Endothelial cell of umbilical vein (primary cell): ENCODE measurements around the gene MR1. TPM values are rescaled to one million over a fixed set of nuclear protein-coding genes. Genes with fewer than 3 reads are reported as not detected.

Source experiments
- BruUV-seq: library from RNA; stranded (reverse); fragments of 400-500 nt; replicated peaks from 2 replicates; lab custom pipeline; 2021; lab: Mats Ljungman, UMichigan
- CTCF ChIA-PET: fragments of 300-600, 350-600 bp; sonication (Branson Sonifier 250); formaldehyde crosslinking; loops from one replicate; lab custom pipeline; 2021; ENCODE audit warnings: antibody characterized with exemption, inconsistent platforms; lab: Charles Lee
- POLR2A ChIA-PET: fragments of 300-600, 350-600 bp; sonication (Branson Sonifier 250); formaldehyde crosslinking; loops from one replicate; lab custom pipeline; 2021; ENCODE audit warnings: antibody characterized with exemption, inconsistent platforms; lab: Charles Lee
- DNase-seq: peaks from one replicate; pipeline ENCODE4 v3.0.0-alpha.2; 2011; ENCODE audit warnings: low read depth, low spot score
- FAIRE-seq: peaks from 2 replicates; lab custom pipeline; 2011; peaks lifted over from hg19 to GRCh38; lab: Jason Lieb, UNC
- H2AFZ ChIP-seq: 2 replicates; pipeline ENCODE4 v1.6.0; 2012; ENCODE audit warnings: low read depth, low read length, control low read depth, inconsistent platforms
- H3K27ac ChIP-seq: 2 replicates; pipeline ENCODE4 v1.5.1; 2011; ENCODE audit warnings: low read depth, mild to moderate bottlenecking, control low read depth, low read length, moderate library complexity; ENCODE audit not compliant: insufficient read depth
- H3K27me3 ChIP-seq, 2 experiments: 2 replicates each; pipeline versions ENCODE4 v1.6.0 to v1.6.1; 2011; ENCODE audit warnings: low read length in 2 of 2, mixed read lengths in 1 of 2; ENCODE audit not compliant: control insufficient read depth in 2 of 2, insufficient read depth in 2 of 2
- H3K36me3 ChIP-seq, 2 experiments: 2 replicates in 1 of 2; 3 replicates in 1 of 2; pipeline ENCODE4 v1.5.1; 2011; ENCODE audit warnings: low read length in 2 of 2, mild to moderate bottlenecking in 1 of 2, moderate library complexity in 1 of 2; ENCODE audit not compliant: control insufficient read depth in 2 of 2, insufficient read depth in 2 of 2; ENCODE audit errors: extremely low read depth in 1 of 2
- H3K4me1 ChIP-seq: 3 replicates; pipeline ENCODE4 v1.5.1; 2011; ENCODE audit warnings: mild to moderate bottlenecking, low read length; ENCODE audit not compliant: control insufficient read depth, insufficient read depth; ENCODE audit errors: extremely low read depth
- H3K4me2 ChIP-seq: 2 replicates; pipeline ENCODE4 v1.6.1; 2011; ENCODE audit warnings: low read length, control low read depth, mixed read lengths; ENCODE audit not compliant: insufficient read depth
- H3K4me3 ChIP-seq, 3 experiments: fragments of 200-600 bp in 1 of 3; sonication (generic), shearing (Covaris generic) in 1 of 3; replicated peaks in 1 of 3; 2 replicates each; pipeline ENCODE4 v1.5.1; 2011 to 2016; ENCODE audit warnings: control low read depth in 3 of 3, low read length in 3 of 3, mild to moderate bottlenecking in 2 of 3, inconsistent platforms in 1 of 3, low read depth in 1 of 3, moderate library complexity in 1 of 3; ENCODE audit not compliant: insufficient read depth in 1 of 3
- H3K79me2 ChIP-seq: 2 replicates; pipeline ENCODE4 v1.6.0; 2012; ENCODE audit warnings: low read length, inconsistent platforms; ENCODE audit not compliant: control insufficient read depth, insufficient read depth
- H3K9ac ChIP-seq: replicated peaks from 2 replicates; pipeline ENCODE3; 2011; ENCODE audit warnings: low read length, control low read depth; ENCODE audit not compliant: insufficient read depth; ENCODE audit errors: extremely low read depth
- H3K9me1 ChIP-seq: replicated peaks from 3 replicates; pipeline ENCODE4 v1.6.0; 2011; ENCODE audit warnings: mild to moderate bottlenecking, low read length; ENCODE audit not compliant: control insufficient read depth, insufficient read depth; ENCODE audit errors: extremely low read depth
- H3K9me3 ChIP-seq: replicated peaks from 2 replicates; pipeline ENCODE4 v1.5.1; 2012; ENCODE audit warnings: low read length, inconsistent platforms; ENCODE audit not compliant: control insufficient read depth, insufficient read depth
- H4K20me1 ChIP-seq: replicated peaks from 2 replicates; pipeline ENCODE3; 2011; ENCODE audit warnings: mild to moderate bottlenecking, low read length; ENCODE audit not compliant: control insufficient read depth, insufficient read depth; ENCODE audit errors: extremely low read depth
- FOS ChIP-seq: IDR thresholded peaks from 2 replicates; pipeline ENCODE4 v1.6.1; 2011; ENCODE audit warnings: mild to moderate bottlenecking, low read length, moderate library complexity, borderline replicate concordance; ENCODE audit not compliant: insufficient read depth
- GATA2 ChIP-seq: IDR thresholded peaks from 2 replicates; pipeline ENCODE4 v1.7.0; 2011; ENCODE audit warnings: low read depth, mild to moderate bottlenecking, moderate library complexity, mixed read lengths, low read length; ENCODE audit not compliant: insufficient read length, insufficient read depth
- JUN ChIP-seq: IDR thresholded peaks from 2 replicates; pipeline ENCODE4 v1.6.1; 2011; ENCODE audit warnings: borderline replicate concordance, low read depth; ENCODE audit not compliant: insufficient read length, insufficient read depth
- MAX ChIP-seq: IDR thresholded peaks from 2 replicates; pipeline ENCODE4 v1.6.1; 2011; ENCODE audit not compliant: insufficient read depth, insufficient read length
- MYC ChIP-seq: IDR thresholded peaks from one replicate; pipeline ENCODE4 v1.6.1; 2011; ENCODE audit warnings: mild to moderate bottlenecking, low read depth, low read length
- POLR2A ChIP-seq: IDR thresholded peaks from 2 replicates; pipeline ENCODE4 v1.6.1; 2012; ENCODE audit warnings: low read depth, mild to moderate bottlenecking, control low read depth, low read length
- dilution Hi-C: fragments of 300-500 bp; cut with MboI; formaldehyde crosslinking; loops from one replicate; pipeline ENCODE4 v1.15.0; 2019; ENCODE audit warnings: low sequenced_read_pairs; ENCODE audit not compliant: extremely low pct_ligation_motif_present
- intact Hi-C: fragments of 100-400 bp; cut with micrococcal nuclease; formaldehyde crosslinking; loops from one replicate; pipeline ENCODE4 v1.10.0; 2022
- polyA plus RNA-seq, 4 experiments: library from polyadenylated mRNA; depleted of rRNA in 3 of 4; stranded (reverse) in 3 of 4; unstranded in 1 of 4; fragments of >200 nt; gene quantifications; 2 replicates each; pipeline versions ENCODE4 v1.2.1 to v1.2.3, GENCODE V29; 2011 to 2012; ENCODE audit warnings: missing spikeins in 1 of 4
- total RNA-seq: library from RNA; stranded (reverse); gene quantifications from 2 replicates; pipeline ENCODE4 v1.2.3, GENCODE V29; 2021
- TF ChIP-seq, protein P1 (sequence below), 2 donors: IDR thresholded peaks; 1 replicate in 1 of 2; 2 replicates in 1 of 2; pipeline ENCODE4 v1.5.1; 2011; ENCODE audit warnings: low read length in 2 of 2, mild to moderate bottlenecking in 2 of 2, moderate library complexity in 2 of 2, control low read depth in 1 of 2, inconsistent platforms in 1 of 2, low read depth in 1 of 2; ENCODE audit not compliant: insufficient read depth in 1 of 2; ENCODE audit errors: extremely low read depth in 1 of 2

Gene MR1
- total and polyA plus RNA-seq, 2 donors (not counting 3 experiments of a cell fraction or from before 2014, with no cell fraction given): 1.3 to 2.5 TPM

DNA sequence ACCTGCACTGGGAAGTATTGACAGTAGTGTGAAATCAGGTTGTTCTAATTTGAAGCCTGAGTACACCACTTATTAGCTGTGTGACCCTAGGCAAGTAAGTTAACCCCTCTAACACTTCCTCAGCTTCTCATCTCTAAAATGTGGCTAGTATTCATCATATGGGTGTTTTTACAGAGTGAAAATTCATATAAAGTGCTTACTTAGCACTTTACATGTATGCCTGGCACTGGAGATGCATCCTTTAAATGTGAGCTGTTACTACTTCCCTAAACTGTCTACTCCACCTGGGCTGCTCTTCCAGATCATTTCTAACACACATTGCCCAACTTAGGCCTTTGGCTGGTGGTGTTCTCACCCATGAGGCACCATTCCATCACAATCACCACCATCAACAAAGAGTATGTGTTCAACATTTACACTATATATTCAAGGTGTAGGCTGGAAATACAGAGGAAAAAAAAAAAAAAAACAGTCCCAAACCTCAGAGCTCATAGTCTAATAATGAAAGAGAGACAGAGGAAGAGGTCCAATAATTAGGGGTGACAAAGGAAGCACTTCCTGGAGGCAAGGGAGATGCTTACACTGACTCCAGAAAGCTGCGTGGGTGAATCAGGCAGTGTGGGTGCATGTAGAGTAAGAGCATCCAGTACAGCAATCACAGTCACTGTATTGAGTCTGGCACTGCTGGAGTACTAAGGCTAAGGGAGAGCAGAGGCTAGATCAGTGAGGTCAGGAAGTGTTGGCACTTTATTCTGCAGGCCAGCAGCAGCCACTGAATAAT lies 14.7 kb upstream of the MR1 start:
- no peak for FAIRE-seq
- peaks cover 0 to 2% of the 10 kb centered on the region in 2 experiments for H3K27me3 ChIP-seq
- no peak overlapping the region for H3K9ac ChIP-seq
- CTCF ChIA-PET: interaction anchor here (2.2 kb wide), 1 partner anchor 137 kb away, joined by 8 read pairs; no protein-coding TSS in a partner anchor
- peaks cover 71% of the 10 kb centered on the region for H3K79me2 ChIP-seq
- POLR2A ChIA-PET: interaction anchor here (0.8 kb wide), 1 partner anchor 43 kb away, joined by 3 read pairs; no protein-coding TSS in a partner anchor
- no TSS peak for BruUV-seq
- H3K9me1 ChIP-seq: no peaks in the 10 kb centered on the region
- peaks cover 13% of the 10 kb centered on the region for H3K4me1 ChIP-seq
- DNase-seq: no peak
- no peaks in the 10 kb centered on the region for H3K36me3 ChIP-seq
- no peak overlapping the region for H3K4me2 ChIP-seq
- intact Hi-C loops (no loop called here), dilution Hi-C loops (no loop called here)
- H3K9me3 ChIP-seq: no peaks in the 10 kb centered on the region
- no peak for TF ChIP-seq FOS
- no peak for TF ChIP-seq MYC
- no peak for TF ChIP-seq MAX
- no peak for TF ChIP-seq POLR2A
- TF ChIP-seq, protein P1, sequence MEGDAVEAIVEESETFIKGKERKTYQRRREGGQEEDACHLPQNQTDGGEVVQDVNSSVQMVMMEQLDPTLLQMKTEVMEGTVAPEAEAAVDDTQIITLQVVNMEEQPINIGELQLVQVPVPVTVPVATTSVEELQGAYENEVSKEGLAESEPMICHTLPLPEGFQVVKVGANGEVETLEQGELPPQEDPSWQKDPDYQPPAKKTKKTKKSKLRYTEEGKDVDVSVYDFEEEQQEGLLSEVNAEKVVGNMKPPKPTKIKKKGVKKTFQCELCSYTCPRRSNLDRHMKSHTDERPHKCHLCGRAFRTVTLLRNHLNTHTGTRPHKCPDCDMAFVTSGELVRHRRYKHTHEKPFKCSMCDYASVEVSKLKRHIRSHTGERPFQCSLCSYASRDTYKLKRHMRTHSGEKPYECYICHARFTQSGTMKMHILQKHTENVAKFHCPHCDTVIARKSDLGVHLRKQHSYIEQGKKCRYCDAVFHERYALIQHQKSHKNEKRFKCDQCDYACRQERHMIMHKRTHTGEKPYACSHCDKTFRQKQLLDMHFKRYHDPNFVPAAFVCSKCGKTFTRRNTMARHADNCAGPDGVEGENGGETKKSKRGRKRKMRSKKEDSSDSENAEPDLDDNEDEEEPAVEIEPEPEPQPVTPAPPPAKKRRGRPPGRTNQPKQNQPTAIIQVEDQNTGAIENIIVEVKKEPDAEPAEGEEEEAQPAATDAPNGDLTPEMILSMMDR (IDR thresholded peaks at IDR 0.05; ENCODE audit: extremely low read depth in 1 of 2, insufficient read depth in 1 of 2, low read depth in 1 of 2, low read length in 2 of 2): no peak
- TF ChIP-seq GATA2: no peak
- TF ChIP-seq JUN: no peak
- H4K20me1 ChIP-seq: peaks cover 25% of the 10 kb centered on the region
- no peak overlapping the region for H3K4me3 ChIP-seq
- H3K27ac ChIP-seq: no peak overlapping the region
- no peak overlapping the region for H2AFZ ChIP-seq
